ENCODE measurements around the gene SPATS2L. TPM values are rescaled to one million over a fixed set of nuclear protein-coding genes. Genes with fewer than 3 reads are reported as not detected.

Gene SPATS2L
- total and polyA plus RNA-seq, 2 of the 13 experiments (the other 11 are each of a cell fraction or from before 2014, with no cell fraction given): 154 to 212 TPM

- TF ChIP-seq ARID3A (IDR thresholded peaks at IDR 0.05; ENCODE audit: low read depth, low read length): peak; percentile 90
- peak; percentile 87 for TF ChIP-seq SIX4 (CRISPR knock-in tag; IDR thresholded peaks at IDR 0.05)
- peak; percentile 98 for TF ChIP-seq POGZ (CRISPR knock-in tag; IDR thresholded peaks at IDR 0.05)
- TF ChIP-seq FOXK2 (IDR thresholded peaks at IDR 0.05): 0 out of 2 replicates have a peak, but pooled peaks have one; percentile 22
- no peak for TF ChIP-seq NONO (IDR thresholded peaks at IDR 0.05)
- peak; percentile 82 for TF ChIP-seq NONO (CRISPR knock-in tag; conservative IDR thresholded peaks at IDR 0.05)
- no peak for TF ChIP-seq NKX3-1 (CRISPR knock-in tag; IDR thresholded peaks at IDR 0.05)
- peak; percentile 99 to 100 for TF ChIP-seq MAFK (conservative IDR thresholded peaks at IDR 0.05 in 1 of 2, IDR thresholded peaks at IDR 0.05 in 1 of 2; ENCODE audit: low read length in 2 of 2)
- TF ChIP-seq ZBTB20 (CRISPR knock-in tag; IDR thresholded peaks at IDR 0.05; ENCODE audit: borderline replicate concordance, low read depth): peak; percentile 95
- TF ChIP-seq ZXDC (CRISPR knock-in tag; IDR thresholded peaks at IDR 0.05): no peak
- TF ChIP-seq SOX13 (IDR thresholded peaks at IDR 0.05): peak; percentile 78
- peak in 1 of 2 experiments; percentile 96; a peak in 2 of 4 replicates for TF ChIP-seq SOX13 (CRISPR knock-in tag; conservative IDR thresholded peaks at IDR 0.05 in 1 of 2, IDR thresholded peaks at IDR 0.05 in 1 of 2)
- TF ChIP-seq RFXAP (CRISPR knock-in tag; IDR thresholded peaks at IDR 0.05; ENCODE audit: borderline replicate concordance): peak; percentile 62; the same call in 1 of the 2 replicates
- TF ChIP-seq ZBTB8A (CRISPR knock-in tag; IDR thresholded peaks at IDR 0.05; ENCODE audit: borderline replicate concordance, low read depth): no peak
- TF ChIP-seq ZBTB25 (CRISPR knock-in tag; IDR thresholded peaks at IDR 0.05): peak; percentile 66
- TF ChIP-seq MIXL1 (CRISPR knock-in tag; IDR thresholded peaks at IDR 0.05): peak; percentile 97
- no peak for TF ChIP-seq ZNF367 (CRISPR knock-in tag; IDR thresholded peaks at IDR 0.05; ENCODE audit: borderline replicate concordance)
- peak; percentile 77 for TF ChIP-seq ZNF644 (CRISPR knock-in tag; IDR thresholded peaks at IDR 0.05; ENCODE audit: low read depth)
- TF ChIP-seq SOX6 (IDR thresholded peaks at IDR 0.05): no peak
- TF ChIP-seq SOX6 (CRISPR knock-in tag; IDR thresholded peaks at IDR 0.05): peak; percentile 96
- TF ChIP-seq E2F2 (CRISPR knock-in tag; IDR thresholded peaks at IDR 0.05; ENCODE audit: borderline replicate concordance): no peak
- no peak for TF ChIP-seq SALL2 (CRISPR knock-in tag; IDR thresholded peaks at IDR 0.05)
- no peak for TF ChIP-seq MAF1 (CRISPR knock-in tag; IDR thresholded peaks at IDR 0.05; ENCODE audit: borderline replicate concordance)
- TF ChIP-seq ZNF781 (CRISPR knock-in tag; IDR thresholded peaks at IDR 0.05; ENCODE audit: borderline replicate concordance, not compliant biosample characterization): no peak
- peak; percentile 84 for TF ChIP-seq ELF1 (CRISPR knock-in tag; IDR thresholded peaks at IDR 0.05)
- no peak for TF ChIP-seq NFYC (CRISPR knock-in tag; IDR thresholded peaks at IDR 0.05)
- no peak for TF ChIP-seq GPN1 (CRISPR knock-in tag; IDR thresholded peaks at IDR 0.05; ENCODE audit: borderline replicate concordance)
These were observed 60.7 kb downstream of the SPATS2L start (continued) for GRCh38 chr2:200367155-200367554.
